Measurements from ENCODE around the gene OSGIN1. TPM values are rescaled to one million over a fixed set of nuclear protein-coding genes. Genes with fewer than 3 reads are reported as not detected.

Gene OSGIN1
- total and polyA plus RNA-seq, 8 donors = 2.6 to 28.6 (median 10.2) TPM

GRCh38 chr16:83994703-83995102 lies 41.7 kb downstream of the OSGIN1 start:
- Histone ChIP-seq H3K27me3 (peaks cover 0 to 83% (median 25%) of the 10 kb centered on the region in 3 donors), H3K36me3 (no peaks in the 10 kb centered on the region), H3K4me1 (peaks cover 0 to 5% (median 0%) of the 10 kb centered on the region in 4 donors), H3K27ac (peak overlapping the region in 1 of 5 donors; percentile 64), H3K4me3 (no peak overlapping the region), H3K9me3 (no peaks in the 10 kb centered on the region)
- DNase-seq = no peak
- TF ChIP-seq POLR2AphosphoS5 (IDR thresholded peaks at IDR 0.05) (no peak), CTCF (IDR thresholded peaks at IDR 0.05) (no peak), EP300 (IDR thresholded peaks at IDR 0.05) (no peak), POLR2A (IDR thresholded peaks at IDR 0.05) (no peak)
- 78 to 84% (median 81%) methylated on average over 13 of the region's 13 CpGs for WGBS, 5 donors
- intact Hi-C loops (cut with DNase I; ENCODE audit: low total_unique reads) = no loop called here

DNA sequence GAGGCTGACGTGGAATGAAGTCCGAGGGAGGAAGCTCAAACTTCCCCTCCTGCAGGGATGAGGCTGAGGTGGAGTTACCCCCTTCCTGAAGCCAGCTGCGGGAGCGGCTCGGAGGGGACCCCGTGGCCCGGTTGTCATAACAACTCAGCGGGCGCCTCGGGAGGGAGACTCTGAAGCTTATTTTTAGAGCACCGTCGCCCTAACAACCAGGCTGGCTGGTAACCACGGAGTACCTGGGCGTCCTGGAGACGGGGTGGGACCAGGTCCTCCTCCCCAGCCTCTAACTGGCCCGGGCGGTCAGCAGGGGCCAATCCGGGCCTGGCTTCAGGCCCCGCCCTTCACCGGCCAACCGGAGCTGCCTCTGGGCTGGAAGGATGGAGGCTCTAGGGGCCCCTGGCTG lies 42.7 kb downstream of the OSGIN1 start:
- no peak overlapping the region for H3K27ac ChIP-seq

GRCh38 chr16:83996481-83997252 lies 43.6 kb downstream of the OSGIN1 start:
- intact Hi-C loops (cut with DNase I; ENCODE audit: low total_unique reads) = no loop called here

More for the DNA sequence above, 42.7 kb downstream of the OSGIN1 start:
- TF ChIP-seq EP300 (IDR thresholded peaks at IDR 0.05) (no peak), POLR2A (IDR thresholded peaks at IDR 0.05) (no peak), CTCF (IDR thresholded peaks at IDR 0.05) (no peak), POLR2AphosphoS5 (IDR thresholded peaks at IDR 0.05) (no peak)
- Histone ChIP-seq H3K36me3 (no peaks in the 10 kb centered on the region), H3K9me3 (no peaks in the 10 kb centered on the region), H3K27me3 (peaks cover 0 to 81% (median 25%) of the 10 kb centered on the region in 3 donors), H3K4me1 (peaks cover 0 to 5% (median 0%) of the 10 kb centered on the region in 4 donors), H3K4me3 (no peak overlapping the region)
- DNase-seq = peak; percentile 57 to 84
- 5 to 29% (median 7%) methylated on average over 3 to 21 of the region's 21 CpGs for WGBS, 5 donors
- intact Hi-C loops (cut with DNase I; ENCODE audit: low total_unique reads) = no loop called here

GRCh38 chr16:83998091-83998490 lies 45.1 kb downstream of the OSGIN1 start:
- DNase-seq = no peak
- intact Hi-C loops (cut with DNase I; ENCODE audit: low total_unique reads) = no loop called here
- TF ChIP-seq CTCF (IDR thresholded peaks at IDR 0.05) (no peak), POLR2A (IDR thresholded peaks at IDR 0.05) (no peak), EP300 (IDR thresholded peaks at IDR 0.05) (no peak), POLR2AphosphoS5 (IDR thresholded peaks at IDR 0.05) (no peak)

More at GRCh38 chr16:83996481-83997252, 43.6 kb downstream of the OSGIN1 start:
- Histone ChIP-seq H3K27ac (no peak overlapping the region), H3K36me3 (no peaks in the 10 kb centered on the region), H3K9me3 (no peaks in the 10 kb centered on the region), H3K4me3 (no peak overlapping the region), H3K27me3 (peaks cover 0 to 83% (median 25%) of the 10 kb centered on the region in 3 donors), H3K4me1 (peaks cover 0 to 5% (median 0%) of the 10 kb centered on the region in 4 donors)
- no peak for DNase-seq
- TF ChIP-seq POLR2A (IDR thresholded peaks at IDR 0.05) (no peak), POLR2AphosphoS5 (IDR thresholded peaks at IDR 0.05) (no peak), CTCF (IDR thresholded peaks at IDR 0.05) (no peak), EP300 (IDR thresholded peaks at IDR 0.05) (no peak)
- 79 to 90% (median 84%) methylated on average over 15 of the region's 15 CpGs for WGBS, 5 donors

More at GRCh38 chr16:83998091-83998490, 45.1 kb downstream of the OSGIN1 start:
- Histone ChIP-seq H3K4me1 (peaks cover 0 to 5% (median 0%) of the 10 kb centered on the region in 4 donors), H3K36me3 (no peaks in the 10 kb centered on the region), H3K4me3 (no peak overlapping the region), H3K27me3 (peaks cover 0 to 86% (median 25%) of the 10 kb centered on the region in 3 donors), H3K27ac (no peak overlapping the region), H3K9me3 (no peaks in the 10 kb centered on the region)
- WGBS, 5 donors = 77 to 93% (median 84%) methylated on average over 12 to 13 of the region's 13 CpGs

Measured in stomach (tissue), 9 donors.